ENCODE data around the gene DDX24. TPM values are rescaled to one million over a fixed set of nuclear protein-coding genes. Genes with fewer than 3 reads are reported as not detected.

Gene DDX24
- total and polyA plus RNA-seq, 5 donors from 2014 or later: 221 to 518 (median 257) TPM

GRCh38 chr14:94058674-94059138 is 22.3 kb downstream of the DDX24 start:
- Mint-ChIP-seq H3K36me3 (peaks cover 80% of the 10 kb centered on the region), H3K27me3 (no peaks in the 10 kb centered on the region), H3K4me3 (no peak overlapping the region), H3K4me1 (peaks cover 20 to 77% (median 56%) of the 10 kb centered on the region in 4 donors), H3K9me3 (no peaks in the 10 kb centered on the region), H3K27ac (peak overlapping the region; percentile 36 to 48 (median 39))
- ATAC-seq (ENCODE audit: low read depth in 2 of 2) (no peak), DNase-seq (no peak)
- Histone ChIP-seq H3K36me3 (ENCODE audit: control insufficient read depth, insufficient read depth, low read length) (peaks cover 96% of the 10 kb centered on the region), H3K27me3 (ENCODE audit: control insufficient read depth, insufficient read depth, low read length) (no peaks in the 10 kb centered on the region), H3K9me3 (ENCODE audit: control insufficient read depth in 2 of 2, low read length in 2 of 2) (no peaks in the 10 kb centered on the region), H3K27ac (ENCODE audit: insufficient read depth, low read length, poor library complexity, severe bottlenecking) (no peak overlapping the region), H3K4me1 (ENCODE audit: control insufficient read depth, insufficient read depth, low read length, poor library complexity, severe bottlenecking) (peaks cover 27% of the 10 kb centered on the region), H3K4me3 (ENCODE audit: low read depth, low read length) (no peak overlapping the region)

GRCh38 chr14:94058128-94058673 is 22.8 kb downstream of the DDX24 start:
- H3K36me3 Mint-ChIP-seq: peaks cover 78% of the 10 kb centered on the region
- Histone ChIP-seq H3K27me3 (ENCODE audit: control insufficient read depth, insufficient read depth, low read length) (no peaks in the 10 kb centered on the region), H3K4me1 (ENCODE audit: control insufficient read depth, insufficient read depth, low read length, poor library complexity, severe bottlenecking) (peaks cover 27% of the 10 kb centered on the region), H3K36me3 (ENCODE audit: control insufficient read depth, insufficient read depth, low read length) (peaks cover 95% of the 10 kb centered on the region), H3K4me3 (ENCODE audit: low read depth, low read length) (no peak overlapping the region), H3K9me3 (ENCODE audit: control insufficient read depth in 2 of 2, low read length in 2 of 2) (no peaks in the 10 kb centered on the region), H3K27ac (ENCODE audit: insufficient read depth, low read length, poor library complexity, severe bottlenecking) (no peak overlapping the region)
- H3K27me3 Mint-ChIP-seq: no peaks in the 10 kb centered on the region
- H3K27ac Mint-ChIP-seq: peak overlapping the region in 2 of 3 donors; percentile 36 to 39
- no peaks in the 10 kb centered on the region for H3K9me3 Mint-ChIP-seq
- H3K4me3 Mint-ChIP-seq: peak overlapping the region in 1 of 4 donors; percentile 49
- peaks cover 18 to 74% (median 53%) of the 10 kb centered on the region in 4 donors for H3K4me1 Mint-ChIP-seq
- no peak for DNase-seq
- ATAC-seq (ENCODE audit: low read depth in 2 of 2): no peak

- no peaks in the 10 kb centered on the region for H3K9me3 ChIP-seq (ENCODE audit: control insufficient read depth in 2 of 2, low read length in 2 of 2)
- Mint-ChIP-seq H3K27me3 (no peaks in the 10 kb centered on the region), H3K9me3 (no peaks in the 10 kb centered on the region), H3K27ac (peak overlapping the region; percentile 27 to 85 (median 52)), H3K4me1 (peaks cover 13 to 64% (median 51%) of the 10 kb centered on the region in 4 donors), H3K36me3 (peaks cover 76% of the 10 kb centered on the region), H3K4me3 (peak overlapping the region in 2 of 4 donors; percentile 16 to 44)
- H3K27me3 ChIP-seq (ENCODE audit: control insufficient read depth, insufficient read depth, low read length): no peaks in the 10 kb centered on the region
- H3K4me1 ChIP-seq (ENCODE audit: control insufficient read depth, insufficient read depth, low read length, poor library complexity, severe bottlenecking): peaks cover 27% of the 10 kb centered on the region
- peak overlapping the region; percentile 14 for H3K27ac ChIP-seq (ENCODE audit: insufficient read depth, low read length, poor library complexity, severe bottlenecking)
- DNase-seq: peak in 1 of 3 donors; percentile 66
- peak overlapping the region; percentile 42 for H3K4me3 ChIP-seq (ENCODE audit: low read depth, low read length)
- peaks cover 97% of the 10 kb centered on the region for H3K36me3 ChIP-seq (ENCODE audit: control insufficient read depth, insufficient read depth, low read length)
- ATAC-seq (ENCODE audit: low read depth in 2 of 2): no peak
Observed at GRCh38 chr14:94056579-94057308, 24.3 kb downstream of the DDX24 start.

- Mint-ChIP-seq H3K4me1 (peaks cover 13 to 53% (median 44%) of the 10 kb centered on the region in 4 donors), H3K9me3 (no peaks in the 10 kb centered on the region), H3K4me3 (no peak overlapping the region), H3K36me3 (peaks cover 75% of the 10 kb centered on the region), H3K27ac (peak overlapping the region in 2 of 3 donors; percentile 39 to 79), H3K27me3 (peaks cover 4% of the 10 kb centered on the region)
- Histone ChIP-seq H3K9me3 (ENCODE audit: control insufficient read depth in 2 of 2, low read length in 2 of 2) (no peaks in the 10 kb centered on the region), H3K27me3 (ENCODE audit: control insufficient read depth, insufficient read depth, low read length) (no peaks in the 10 kb centered on the region), H3K36me3 (ENCODE audit: control insufficient read depth, insufficient read depth, low read length) (peaks cover 97% of the 10 kb centered on the region), H3K4me1 (ENCODE audit: control insufficient read depth, insufficient read depth, low read length, poor library complexity, severe bottlenecking) (peaks cover 27% of the 10 kb centered on the region), H3K4me3 (ENCODE audit: low read depth, low read length) (no peak overlapping the region), H3K27ac (ENCODE audit: insufficient read depth, low read length, poor library complexity, severe bottlenecking) (no peak overlapping the region)
- no peak for ATAC-seq (ENCODE audit: low read depth in 2 of 2)
- no peak for DNase-seq
Observed at GRCh38 chr14:94054936-94055335, 26.1 kb downstream of the DDX24 start.

GRCh38 chr14:94054401-94054800 is 26.6 kb downstream of the DDX24 start:
- H3K4me1 Mint-ChIP-seq: peaks cover 13 to 52% (median 40%) of the 10 kb centered on the region in 4 donors
- ATAC-seq (ENCODE audit: low read depth in 2 of 2) (no peak), DNase-seq (no peak)
- Histone ChIP-seq H3K36me3 (ENCODE audit: control insufficient read depth, insufficient read depth, low read length) (peaks cover 95% of the 10 kb centered on the region), H3K27ac (ENCODE audit: insufficient read depth, low read length, poor library complexity, severe bottlenecking) (no peak overlapping the region), H3K9me3 (ENCODE audit: control insufficient read depth in 2 of 2, low read length in 2 of 2) (no peaks in the 10 kb centered on the region), H3K4me1 (ENCODE audit: control insufficient read depth, insufficient read depth, low read length, poor library complexity, severe bottlenecking) (peaks cover 27% of the 10 kb centered on the region), H3K4me3 (ENCODE audit: low read depth, low read length) (no peak overlapping the region), H3K27me3 (ENCODE audit: control insufficient read depth, insufficient read depth, low read length) (no peaks in the 10 kb centered on the region)
- peak overlapping the region in 1 of 4 donors; percentile 64 for H3K4me3 Mint-ChIP-seq
- no peaks in the 10 kb centered on the region for H3K9me3 Mint-ChIP-seq
- peaks cover 77% of the 10 kb centered on the region for H3K36me3 Mint-ChIP-seq
- H3K27me3 Mint-ChIP-seq: peaks cover 4% of the 10 kb centered on the region
- peak overlapping the region in 2 of 3 donors; percentile 77 to 82 for H3K27ac Mint-ChIP-seq

GRCh38 chr14:94052662-94053061 is 28.3 kb downstream of the DDX24 start:
- peaks cover 97% of the 10 kb centered on the region for H3K36me3 ChIP-seq (ENCODE audit: control insufficient read depth, insufficient read depth, low read length)
- no peaks in the 10 kb centered on the region for H3K9me3 ChIP-seq (ENCODE audit: control insufficient read depth in 2 of 2, low read length in 2 of 2)
- no peak overlapping the region for H3K4me3 ChIP-seq (ENCODE audit: low read depth, low read length)
- Mint-ChIP-seq H3K27me3 (peaks cover 4% of the 10 kb centered on the region), H3K36me3 (peaks cover 74% of the 10 kb centered on the region), H3K4me1 (peaks cover 13 to 35% (median 24%) of the 10 kb centered on the region in 4 donors), H3K4me3 (no peak overlapping the region), H3K27ac (peak overlapping the region in 2 of 3 donors; percentile 14 to 32), H3K9me3 (peaks cover 0 to 2% (median 0%) of the 10 kb centered on the region in 7 donors)
- no peak for ATAC-seq (ENCODE audit: low read depth in 2 of 2)
- H3K27me3 ChIP-seq (ENCODE audit: control insufficient read depth, insufficient read depth, low read length): no peaks in the 10 kb centered on the region
- no peak for DNase-seq
- H3K4me1 ChIP-seq (ENCODE audit: control insufficient read depth, insufficient read depth, low read length, poor library complexity, severe bottlenecking): peaks cover 12% of the 10 kb centered on the region
- H3K27ac ChIP-seq (ENCODE audit: insufficient read depth, low read length, poor library complexity, severe bottlenecking): no peak overlapping the region

- H3K9me3 Mint-ChIP-seq: peaks cover 0 to 2% (median 0%) of the 10 kb centered on the region in 7 donors
- H3K4me3 ChIP-seq (ENCODE audit: low read depth, low read length): no peak overlapping the region
- no peak overlapping the region for H3K4me3 Mint-ChIP-seq
- peaks cover 9 to 30% (median 20%) of the 10 kb centered on the region in 4 donors for H3K4me1 Mint-ChIP-seq
- no peaks in the 10 kb centered on the region for H3K9me3 ChIP-seq (ENCODE audit: control insufficient read depth in 2 of 2, low read length in 2 of 2)
- no peaks in the 10 kb centered on the region for H3K27me3 ChIP-seq (ENCODE audit: control insufficient read depth, insufficient read depth, low read length)
- ATAC-seq (ENCODE audit: low read depth in 2 of 2) (no peak), DNase-seq (no peak)
- H3K36me3 Mint-ChIP-seq: peaks cover 69% of the 10 kb centered on the region
- peaks cover 97% of the 10 kb centered on the region for H3K36me3 ChIP-seq (ENCODE audit: control insufficient read depth, insufficient read depth, low read length)
- peaks cover 8% of the 10 kb centered on the region for H3K4me1 ChIP-seq (ENCODE audit: control insufficient read depth, insufficient read depth, low read length, poor library complexity, severe bottlenecking)
- no peak overlapping the region for H3K27ac Mint-ChIP-seq
- no peak overlapping the region for H3K27ac ChIP-seq (ENCODE audit: insufficient read depth, low read length, poor library complexity, severe bottlenecking)
- peaks cover 4% of the 10 kb centered on the region for H3K27me3 Mint-ChIP-seq
Observed at GRCh38 chr14:94052199-94052598, 28.8 kb downstream of the DDX24 start.

Data from CD4-positive, CD25-positive, alpha-beta regulatory T cell (primary cell).